Fibroblast of pulmonary artery (primary cell): ENCODE data around the gene GPR78.

Source experiments
- DNase-seq: peaks from one replicate; pipeline ENCODE4 v3.0.0-alpha.2; 2010; ENCODE audit warnings: low read depth
- H3K4me3 ChIP-seq: replicated peaks from 2 replicates; pipeline ENCODE4 v1.5.1; 2011; ENCODE audit warnings: low read depth, mild to moderate bottlenecking, control low read depth, low read length, moderate library complexity
- TF ChIP-seq, protein P1 (sequence below): IDR thresholded peaks from 2 replicates; pipeline ENCODE4 v1.5.1; 2011; ENCODE audit warnings: mild to moderate bottlenecking, control low read depth, low read length, inconsistent platforms; ENCODE audit errors: missing control alignments

GPR78 gene

DNA sequence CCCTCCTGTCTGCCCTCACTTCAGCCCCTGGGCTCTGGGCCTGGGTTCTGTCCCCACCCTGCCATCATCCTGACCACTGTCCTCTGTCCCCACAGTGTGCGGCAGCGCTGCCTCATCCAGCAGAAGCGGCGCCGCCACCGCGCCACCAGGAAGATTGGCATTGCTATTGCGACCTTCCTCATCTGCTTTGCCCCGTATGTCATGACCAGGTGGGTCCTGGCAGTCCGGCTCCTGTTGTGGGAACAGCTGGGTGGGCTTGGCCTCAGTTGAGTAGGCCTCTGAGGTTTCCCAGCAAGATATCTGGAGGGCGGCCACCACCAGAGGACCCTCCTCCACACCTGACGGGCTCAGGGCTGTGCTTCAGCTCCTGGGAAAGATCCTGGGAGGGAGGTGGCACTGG lies 2.2 kb downstream of the GPR78 start:
- TF ChIP-seq, protein P1, sequence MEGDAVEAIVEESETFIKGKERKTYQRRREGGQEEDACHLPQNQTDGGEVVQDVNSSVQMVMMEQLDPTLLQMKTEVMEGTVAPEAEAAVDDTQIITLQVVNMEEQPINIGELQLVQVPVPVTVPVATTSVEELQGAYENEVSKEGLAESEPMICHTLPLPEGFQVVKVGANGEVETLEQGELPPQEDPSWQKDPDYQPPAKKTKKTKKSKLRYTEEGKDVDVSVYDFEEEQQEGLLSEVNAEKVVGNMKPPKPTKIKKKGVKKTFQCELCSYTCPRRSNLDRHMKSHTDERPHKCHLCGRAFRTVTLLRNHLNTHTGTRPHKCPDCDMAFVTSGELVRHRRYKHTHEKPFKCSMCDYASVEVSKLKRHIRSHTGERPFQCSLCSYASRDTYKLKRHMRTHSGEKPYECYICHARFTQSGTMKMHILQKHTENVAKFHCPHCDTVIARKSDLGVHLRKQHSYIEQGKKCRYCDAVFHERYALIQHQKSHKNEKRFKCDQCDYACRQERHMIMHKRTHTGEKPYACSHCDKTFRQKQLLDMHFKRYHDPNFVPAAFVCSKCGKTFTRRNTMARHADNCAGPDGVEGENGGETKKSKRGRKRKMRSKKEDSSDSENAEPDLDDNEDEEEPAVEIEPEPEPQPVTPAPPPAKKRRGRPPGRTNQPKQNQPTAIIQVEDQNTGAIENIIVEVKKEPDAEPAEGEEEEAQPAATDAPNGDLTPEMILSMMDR, result no peak
- no peak overlapping the region for H3K4me3 ChIP-seq
- DNase-seq, result no peak

DNA sequence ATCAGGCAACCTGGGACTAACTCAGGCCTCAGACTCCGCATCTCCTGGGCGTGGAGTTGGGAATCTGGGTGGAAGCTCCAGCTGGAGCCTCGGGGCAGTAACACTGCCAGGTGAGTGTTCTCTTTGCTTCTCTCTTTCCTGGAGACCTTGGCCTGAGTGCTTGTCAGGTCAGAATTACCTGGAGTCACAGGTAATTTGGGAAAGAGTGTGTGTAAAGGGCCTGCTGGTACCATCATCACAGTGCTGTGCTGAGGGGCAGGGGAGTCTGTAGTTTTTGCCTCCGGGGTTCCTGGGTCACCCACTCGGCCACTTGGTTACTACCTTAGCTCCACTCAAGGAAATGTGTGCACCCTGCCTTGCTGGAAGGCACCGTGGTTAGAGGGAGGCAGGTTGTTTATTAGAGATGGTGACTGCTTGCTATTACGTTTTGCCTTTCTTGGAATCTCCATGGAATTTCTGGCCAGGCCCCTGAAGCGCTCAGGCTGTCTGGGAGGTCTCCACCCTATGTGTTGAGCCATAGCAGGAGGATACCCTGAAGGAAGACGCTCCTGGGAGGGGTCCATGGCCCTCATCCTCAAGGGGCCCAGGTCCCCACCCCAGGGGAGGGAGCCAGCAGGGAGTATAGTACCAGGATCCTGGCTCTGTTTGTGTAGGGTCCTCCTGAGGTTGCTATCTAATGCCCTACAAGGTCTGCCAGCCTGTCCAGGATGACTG lies 2.9 kb downstream of the GPR78 start:
- H3K4me3 ChIP-seq, result no peak overlapping the region
- no peak for DNase-seq
- TF ChIP-seq, protein P1, result no peak

DNA sequence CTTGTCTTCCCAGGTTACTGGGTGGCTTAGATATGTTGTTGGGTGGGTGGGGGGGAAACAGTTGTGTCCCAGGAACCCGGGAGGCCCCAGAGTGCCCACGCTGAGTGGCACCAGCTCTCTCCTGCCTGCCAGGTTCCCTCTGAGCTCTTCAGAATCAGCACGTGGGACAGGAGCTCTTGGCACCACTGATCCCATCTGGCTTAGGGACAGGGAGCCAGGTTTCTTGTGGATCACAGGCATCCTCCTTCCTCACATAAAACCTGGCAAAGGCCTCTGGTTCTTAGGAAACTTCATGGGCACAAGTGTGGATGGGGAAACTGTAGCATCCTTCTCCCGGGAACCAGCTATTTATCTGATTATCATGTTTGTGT lies 3.4 kb downstream of the GPR78 start:
- TF ChIP-seq, protein P1, result no peak
- no peak for DNase-seq
- H3K4me3 ChIP-seq, result no peak overlapping the region

DNA sequence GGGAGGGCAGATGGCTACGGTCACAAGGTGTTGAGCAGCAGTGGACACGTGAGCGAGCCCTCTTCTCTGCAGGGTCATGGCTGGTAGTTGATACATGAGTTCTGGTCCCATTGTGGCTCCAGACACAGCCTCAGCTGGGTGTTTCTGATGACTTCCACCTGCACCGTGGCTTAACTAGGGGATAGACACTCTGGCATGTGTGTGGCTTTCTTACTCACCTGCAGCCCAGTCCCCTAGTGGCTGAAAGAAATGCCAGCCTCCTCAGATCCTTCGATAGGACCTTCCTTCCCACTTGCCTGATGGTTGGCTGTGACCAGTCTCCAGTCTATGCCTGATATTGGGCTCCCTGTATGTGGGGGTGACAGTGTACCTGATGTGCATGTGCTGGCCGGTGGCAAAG lies 5.0 kb downstream of the GPR78 start:
- TF ChIP-seq, protein P1, result no peak
- H3K4me3 ChIP-seq, result no peak overlapping the region
- no peak for DNase-seq

DNA sequence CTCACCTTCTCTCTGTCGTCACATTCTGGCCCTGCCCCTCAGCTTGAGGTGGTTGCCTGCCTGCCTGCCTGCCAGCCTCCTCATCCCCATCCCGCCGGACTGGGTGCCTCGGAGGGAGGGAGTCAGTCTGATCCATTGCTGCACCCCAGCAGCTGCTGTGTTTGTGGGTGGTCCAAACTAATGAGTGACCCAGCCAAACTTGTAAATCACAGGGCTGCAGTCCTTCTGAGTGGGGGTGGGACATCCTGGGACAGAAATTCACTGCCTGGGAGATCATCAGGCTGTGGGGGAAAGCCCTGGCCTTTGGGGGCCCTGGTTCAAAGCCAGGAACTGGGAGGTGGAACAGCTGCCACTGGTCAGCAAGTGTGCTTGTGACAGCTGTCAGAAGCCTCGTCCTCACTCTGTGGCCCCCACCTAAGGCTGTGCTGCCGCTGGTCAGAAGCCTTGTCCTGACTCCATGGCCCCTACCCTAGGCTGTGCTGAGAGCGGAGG lies 5.6 kb downstream of the GPR78 start:
- H3K4me3 ChIP-seq, result no peak overlapping the region
- TF ChIP-seq, protein P1, result no peak
- DNase-seq, result no peak

DNA sequence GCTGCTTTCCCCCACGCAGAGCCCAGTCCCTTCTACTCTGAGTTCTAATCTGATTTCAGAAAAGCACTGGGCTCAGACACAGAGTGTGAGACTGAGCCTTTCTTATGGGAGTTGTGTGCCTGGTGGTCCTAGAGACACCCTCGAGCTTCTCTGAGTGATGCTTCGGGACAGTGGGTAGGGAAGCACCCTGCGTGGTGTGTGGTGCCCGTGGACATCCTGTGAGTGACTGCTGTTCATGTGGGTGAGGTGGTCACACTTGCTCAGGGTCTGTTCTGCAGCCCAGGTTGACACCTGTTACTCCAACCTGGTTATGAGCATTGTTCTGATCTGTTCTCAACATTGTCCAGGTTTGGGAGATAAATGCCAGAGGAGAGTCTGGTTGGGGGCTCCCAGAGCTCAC lies 6.1 kb downstream of the GPR78 start:
- DNase-seq, result no peak
- no peak overlapping the region for H3K4me3 ChIP-seq
- TF ChIP-seq, protein P1, result no peak
